ENCODE measurements around the gene COBL. TPM values are rescaled to one million over a fixed set of nuclear protein-coding genes. Genes with fewer than 3 reads are reported as not detected.

COBL gene
- total RNA-seq, 2 experiments from 2014 or later: not detected

DNA sequence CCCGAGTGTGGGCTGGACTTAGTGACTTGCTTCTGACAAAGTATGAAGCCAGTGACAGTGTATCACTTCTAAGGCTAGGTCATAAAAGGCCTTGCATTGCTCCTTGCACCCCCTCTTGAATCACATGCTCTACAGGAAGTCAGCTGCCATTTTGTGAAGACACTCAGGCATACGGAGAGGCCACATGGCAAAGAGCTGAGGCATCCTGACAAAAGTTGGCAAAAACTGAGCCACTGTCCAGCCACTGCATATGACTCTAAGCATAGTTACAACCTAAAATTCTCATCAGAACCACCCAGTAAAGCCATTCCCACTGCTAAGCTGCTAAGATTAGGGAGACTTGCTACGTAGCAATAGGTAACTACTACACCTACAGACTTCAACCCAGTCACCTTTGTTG is 18.6 kb downstream of the COBL start:
- CTCF ChIA-PET: no interaction called here
- DNase-seq: no peak
- no peak overlapping the region for H3K4me3 Mint-ChIP-seq
- H3K36me3 Mint-ChIP-seq (ENCODE audit: low read depth): no peaks in the 10 kb centered on the region
- H3K27me3 Mint-ChIP-seq (ENCODE audit: low read depth): no peaks in the 10 kb centered on the region
- H3K4me1 Mint-ChIP-seq (ENCODE audit: low read depth): no peaks in the 10 kb centered on the region
- no peak overlapping the region for H3K27ac Mint-ChIP-seq
- intact Hi-C loops (cut with micrococcal nuclease): no loop called here
- no peaks in the 10 kb centered on the region for H3K9me3 Mint-ChIP-seq

DNA sequence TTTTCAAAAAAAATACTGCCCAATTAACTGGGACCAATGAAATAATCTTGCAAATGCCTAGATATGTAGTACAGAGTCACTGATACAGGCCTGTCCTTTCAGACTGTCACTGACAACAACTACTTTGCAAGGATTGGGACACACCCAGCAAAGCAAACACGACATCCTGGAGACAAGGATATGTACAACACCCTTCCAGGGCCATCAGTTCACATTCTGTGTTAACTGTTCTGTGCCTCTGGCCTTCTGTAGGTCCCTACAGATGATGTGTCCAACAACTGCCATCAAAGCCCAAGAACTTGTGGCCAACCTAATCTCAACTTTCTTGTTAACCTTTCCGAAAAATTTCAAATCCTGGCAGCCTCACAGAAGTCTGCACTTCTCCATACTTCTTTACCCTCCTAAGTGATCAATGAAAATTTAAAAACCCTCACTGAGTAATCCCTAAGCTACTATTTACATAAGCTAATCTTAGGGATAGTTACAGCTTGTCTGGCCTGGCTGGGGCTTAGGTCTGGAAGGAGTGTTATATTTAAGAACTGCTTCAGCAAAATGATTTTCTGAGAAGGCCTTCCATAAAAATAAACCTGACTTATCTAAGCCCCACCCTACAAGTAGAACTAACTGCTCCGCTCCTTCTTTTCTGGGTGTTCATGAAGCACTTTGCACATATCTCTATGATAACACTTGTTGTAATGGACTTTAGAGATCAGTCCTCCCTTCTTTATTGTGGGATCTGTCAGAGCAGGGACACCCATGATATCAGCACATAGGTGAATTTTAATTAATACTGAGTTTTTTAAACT is 21.0 kb downstream of the COBL start:
- H3K27ac Mint-ChIP-seq: no peak overlapping the region
- H3K4me1 Mint-ChIP-seq (ENCODE audit: low read depth): no peaks in the 10 kb centered on the region
- no peaks in the 10 kb centered on the region for H3K36me3 Mint-ChIP-seq (ENCODE audit: low read depth)
- DNase-seq: no peak
- intact Hi-C loops (cut with micrococcal nuclease): no loop called here
- H3K27me3 Mint-ChIP-seq (ENCODE audit: low read depth): peaks cover 2% of the 10 kb centered on the region
- H3K9me3 Mint-ChIP-seq: no peaks in the 10 kb centered on the region
- no peak overlapping the region for H3K4me3 Mint-ChIP-seq
- CTCF ChIA-PET: no interaction called here

DNA sequence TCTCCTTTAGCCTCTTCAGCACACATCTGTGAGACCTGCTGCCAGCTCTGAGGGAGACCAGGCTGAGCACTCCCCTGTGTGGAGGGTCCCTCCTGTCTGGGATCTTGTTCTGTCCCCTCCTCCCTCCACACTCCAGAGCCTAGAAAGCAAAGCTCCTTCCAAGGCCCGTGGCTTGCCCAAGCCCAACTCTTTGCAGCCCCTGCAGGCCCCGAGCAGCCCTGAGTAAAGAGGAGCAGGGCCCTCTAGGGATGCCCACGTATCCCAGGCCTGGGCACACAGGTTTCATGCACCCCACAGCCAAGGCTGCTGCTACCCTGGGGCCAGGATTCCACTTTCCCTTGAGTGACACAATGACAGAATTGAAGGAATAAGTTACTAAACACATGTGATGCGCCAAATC is 24.0 kb downstream of the COBL start:
- intact Hi-C loops (cut with micrococcal nuclease): no loop called here
- H3K9me3 Mint-ChIP-seq: no peaks in the 10 kb centered on the region

DNA sequence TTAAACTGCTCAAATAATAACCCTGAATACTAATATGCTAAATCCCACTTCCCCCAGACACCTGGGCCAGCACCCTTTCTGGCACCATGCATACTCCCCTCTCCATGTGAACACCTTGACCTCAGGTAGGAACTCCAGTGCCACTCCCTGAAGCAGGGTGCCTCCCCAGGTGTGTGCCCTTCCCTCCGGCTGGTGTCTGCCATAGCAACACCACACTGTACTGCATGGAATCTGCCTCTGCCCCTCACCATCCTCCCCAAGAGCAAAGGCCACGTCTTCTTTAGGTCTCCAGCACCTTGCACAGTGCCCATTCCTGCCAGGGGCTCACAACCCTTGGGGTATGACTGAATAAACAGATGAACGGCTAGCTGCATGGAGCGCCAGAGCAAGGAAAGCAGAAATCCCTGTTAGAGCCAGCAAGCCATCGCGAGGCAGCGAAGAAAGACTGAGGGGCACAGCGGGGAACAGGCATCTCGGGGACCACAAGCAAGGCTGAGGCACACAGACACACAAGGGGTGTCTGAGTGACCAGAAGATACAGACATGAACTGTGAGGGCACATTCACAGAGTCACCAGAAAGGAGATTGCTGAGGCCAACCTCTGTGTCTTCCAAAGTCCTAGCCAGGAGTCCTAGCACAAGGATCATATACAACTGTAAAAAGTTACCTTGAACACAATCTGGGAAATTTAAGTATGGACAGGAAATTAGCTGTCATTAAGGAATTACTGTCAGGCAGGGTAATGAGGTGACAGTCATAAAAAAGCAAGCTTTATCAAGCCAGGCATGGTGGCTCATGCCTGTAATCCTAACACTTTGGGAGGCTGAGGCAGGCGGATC is 25.7 kb downstream of the COBL start:
- Mint-ChIP-seq H3K27ac (no peak overlapping the region), H3K9me3 (no peaks in the 10 kb centered on the region), H3K36me3 (ENCODE audit: low read depth) (no peaks in the 10 kb centered on the region), H3K4me3 (no peak overlapping the region), H3K27me3 (ENCODE audit: low read depth) (peaks cover 15% of the 10 kb centered on the region), H3K4me1 (ENCODE audit: low read depth) (no peaks in the 10 kb centered on the region)
- intact Hi-C loops (cut with micrococcal nuclease): no loop called here
- CTCF ChIA-PET: interaction anchor here (0.6 kb wide), 1 partner anchor 8 kb away, joined by 4 read pairs; no protein-coding TSS in a partner anchor
- no peak for DNase-seq

More for the DNA sequence above, 24.0 kb downstream of the COBL start:
- H3K4me3 Mint-ChIP-seq: no peak overlapping the region
- H3K4me1 Mint-ChIP-seq (ENCODE audit: low read depth): no peaks in the 10 kb centered on the region
- H3K27ac Mint-ChIP-seq: no peak overlapping the region
- CTCF ChIA-PET: interaction anchor here (0.6 to 1.0 kb wide), 2 partner anchors 130 to 1551 kb away, joined by 3 to 6 read pairs; no protein-coding TSS in a partner anchor
- H3K36me3 Mint-ChIP-seq (ENCODE audit: low read depth): no peaks in the 10 kb centered on the region
- DNase-seq: no peak
- H3K27me3 Mint-ChIP-seq (ENCODE audit: low read depth): peaks cover 13% of the 10 kb centered on the region

DNA sequence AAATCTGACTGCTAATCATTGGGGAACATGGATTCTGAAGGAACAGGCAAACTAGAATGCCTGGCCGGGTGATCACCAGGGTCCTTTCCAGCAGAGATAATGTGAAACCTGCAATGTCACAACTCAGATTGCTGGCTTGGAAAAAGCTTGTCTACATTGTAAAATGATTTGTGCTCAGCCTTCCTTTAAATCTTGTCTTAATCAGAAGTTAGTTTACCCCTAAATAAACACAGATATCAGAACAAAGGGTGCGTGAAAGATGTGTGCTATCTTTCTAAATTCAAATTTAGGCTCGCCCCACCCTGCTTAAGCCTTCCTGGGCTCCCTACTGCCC is 26.3 kb downstream of the COBL start:
- no peaks in the 10 kb centered on the region for H3K4me1 Mint-ChIP-seq (ENCODE audit: low read depth)
- intact Hi-C loops (cut with micrococcal nuclease): no loop called here
- no peak overlapping the region for H3K27ac Mint-ChIP-seq
- no peaks in the 10 kb centered on the region for H3K36me3 Mint-ChIP-seq (ENCODE audit: low read depth)
- no peak for DNase-seq
- CTCF ChIA-PET: no interaction called here
- H3K4me3 Mint-ChIP-seq: no peak overlapping the region
- peaks cover 15% of the 10 kb centered on the region for H3K27me3 Mint-ChIP-seq (ENCODE audit: low read depth)
- no peaks in the 10 kb centered on the region for H3K9me3 Mint-ChIP-seq

DNA sequence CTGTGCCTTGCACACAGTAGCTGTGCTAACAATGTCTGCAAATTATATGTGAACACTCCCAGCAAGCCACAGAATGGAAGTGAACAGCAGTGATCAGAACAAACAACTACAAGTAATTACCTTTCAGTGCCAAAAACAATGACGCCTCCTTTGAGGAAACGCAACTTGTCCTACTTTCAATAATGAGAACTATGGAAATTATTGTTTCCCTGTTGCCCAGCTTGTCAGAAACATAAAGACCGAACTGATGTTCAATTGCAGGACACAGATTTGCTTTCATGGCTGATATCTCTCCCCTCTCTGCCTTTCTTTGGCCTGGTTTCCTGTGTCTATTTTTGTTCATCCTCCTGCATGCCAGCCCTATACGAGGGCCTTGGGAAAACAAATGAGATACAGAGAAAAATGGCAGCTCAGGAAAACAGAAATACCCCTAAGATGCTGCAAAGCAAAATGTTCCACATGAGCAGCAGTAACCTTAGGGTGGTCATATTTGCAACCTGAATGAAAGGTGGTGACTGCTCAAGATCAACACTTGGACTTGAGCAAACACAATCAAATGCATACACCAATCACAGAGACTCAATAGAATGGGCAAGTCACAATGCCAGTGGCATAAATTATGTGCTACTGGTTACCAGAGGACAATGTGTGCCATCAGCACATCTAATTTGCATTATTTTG is 26.8 kb downstream of the COBL start:
- H3K27me3 Mint-ChIP-seq (ENCODE audit: low read depth): peaks cover 15% of the 10 kb centered on the region
- H3K9me3 Mint-ChIP-seq: no peaks in the 10 kb centered on the region
- intact Hi-C loops (cut with micrococcal nuclease): no loop called here
- H3K4me1 Mint-ChIP-seq (ENCODE audit: low read depth): no peaks in the 10 kb centered on the region
- no peaks in the 10 kb centered on the region for H3K36me3 Mint-ChIP-seq (ENCODE audit: low read depth)
- CTCF ChIA-PET: no interaction called here
- no peak for DNase-seq
- no peak overlapping the region for H3K27ac Mint-ChIP-seq
- no peak overlapping the region for H3K4me3 Mint-ChIP-seq

DNA sequence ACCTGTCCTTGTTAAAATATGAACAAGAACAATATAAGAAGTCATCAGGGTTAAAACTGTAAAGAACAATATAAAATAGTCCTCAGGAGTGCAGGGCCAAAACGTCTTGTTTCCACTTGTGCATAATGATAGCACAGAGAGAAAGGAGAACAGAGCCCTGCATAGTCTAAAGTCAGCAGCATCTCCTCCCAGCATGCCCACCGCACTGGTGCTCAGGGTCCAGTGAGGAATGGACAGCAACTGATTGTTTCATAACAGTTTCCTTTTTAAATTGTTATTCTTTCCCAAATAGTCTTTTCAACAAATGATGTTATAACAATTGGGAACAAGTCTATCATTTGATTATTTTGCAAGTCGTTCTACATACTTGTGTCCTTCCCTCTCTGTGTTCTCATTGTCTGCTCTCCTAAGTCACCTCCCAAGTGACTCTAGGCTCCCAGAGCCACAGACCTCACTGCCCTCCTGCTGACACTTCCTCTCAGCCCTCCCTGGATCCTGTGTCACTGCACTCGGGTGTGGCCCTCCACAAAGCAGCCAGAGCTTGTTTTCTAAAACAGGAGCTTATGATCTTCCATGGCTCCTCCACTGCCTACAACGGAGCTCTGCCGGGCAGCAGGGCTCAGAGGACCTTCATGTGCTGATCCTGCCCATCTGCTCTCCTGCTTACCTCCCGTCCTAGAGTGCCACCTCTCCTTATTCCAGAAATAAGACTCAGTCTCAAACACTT is 27.6 kb downstream of the COBL start:
- H3K4me1 Mint-ChIP-seq (ENCODE audit: low read depth): no peaks in the 10 kb centered on the region
- H3K9me3 Mint-ChIP-seq: peaks cover 1% of the 10 kb centered on the region
- no peak for DNase-seq
- CTCF ChIA-PET: no interaction called here
- H3K27ac Mint-ChIP-seq: no peak overlapping the region
- no peak overlapping the region for H3K4me3 Mint-ChIP-seq
- H3K36me3 Mint-ChIP-seq (ENCODE audit: low read depth): no peaks in the 10 kb centered on the region
- H3K27me3 Mint-ChIP-seq (ENCODE audit: low read depth): peaks cover 15% of the 10 kb centered on the region
- intact Hi-C loops (cut with micrococcal nuclease): no loop called here

DNA sequence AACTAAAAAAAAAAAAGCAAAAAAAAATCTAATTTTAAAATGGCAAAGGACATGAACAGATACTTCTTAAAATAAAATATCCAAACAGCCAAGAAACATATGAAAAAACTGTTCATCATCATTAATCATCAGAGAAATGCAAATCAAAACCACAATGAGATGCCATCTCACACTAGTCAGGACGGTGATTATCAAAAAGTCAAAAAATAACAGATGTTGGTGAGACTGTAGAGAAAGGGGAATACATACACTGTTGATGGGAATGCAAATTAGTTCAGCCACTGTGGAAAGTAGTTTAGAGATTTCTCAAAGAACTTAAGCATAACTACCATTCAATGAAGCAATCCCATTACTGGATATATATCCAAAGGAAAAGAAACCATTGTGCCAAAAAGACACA is 30.2 kb downstream of the COBL start:
- CTCF ChIA-PET: no interaction called here
- Mint-ChIP-seq H3K4me1 (ENCODE audit: low read depth) (no peaks in the 10 kb centered on the region), H3K9me3 (peaks cover 5% of the 10 kb centered on the region), H3K27me3 (ENCODE audit: low read depth) (peaks cover 15% of the 10 kb centered on the region), H3K36me3 (ENCODE audit: low read depth) (peaks cover 2% of the 10 kb centered on the region), H3K27ac (no peak overlapping the region), H3K4me3 (no peak overlapping the region)
- intact Hi-C loops (cut with micrococcal nuclease): no loop called here
- DNase-seq: no peak

DNA sequence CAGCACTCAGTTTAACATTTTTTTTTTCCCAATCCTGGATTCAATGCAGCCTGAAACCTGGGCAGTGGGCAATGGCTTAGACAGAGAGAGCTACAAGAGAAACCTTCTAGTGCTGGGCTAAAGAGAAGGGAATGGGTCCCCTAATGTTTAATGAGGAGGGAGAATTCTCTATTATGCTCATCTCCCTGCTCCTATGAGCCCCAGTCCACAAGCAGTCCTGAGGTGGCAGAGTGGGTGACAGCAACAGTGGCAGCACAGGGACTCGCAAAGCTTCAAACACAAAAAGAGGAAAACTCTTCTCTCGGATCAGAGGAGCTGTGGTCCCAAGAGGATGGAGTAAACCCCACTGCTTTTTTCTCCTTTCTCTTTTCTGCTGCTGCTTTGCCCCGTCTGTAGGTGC is 36.5 kb downstream of the COBL start:
- intact Hi-C loops (cut with micrococcal nuclease): no loop called here
- no peak for DNase-seq
- CTCF ChIA-PET: no interaction called here
- no peaks in the 10 kb centered on the region for H3K4me1 Mint-ChIP-seq (ENCODE audit: low read depth)
- peaks cover 4% of the 10 kb centered on the region for H3K27me3 Mint-ChIP-seq (ENCODE audit: low read depth)
- peaks cover 2% of the 10 kb centered on the region for H3K36me3 Mint-ChIP-seq (ENCODE audit: low read depth)
- no peak overlapping the region for H3K4me3 Mint-ChIP-seq
- H3K27ac Mint-ChIP-seq: no peak overlapping the region
- peaks cover 5% of the 10 kb centered on the region for H3K9me3 Mint-ChIP-seq

DNA sequence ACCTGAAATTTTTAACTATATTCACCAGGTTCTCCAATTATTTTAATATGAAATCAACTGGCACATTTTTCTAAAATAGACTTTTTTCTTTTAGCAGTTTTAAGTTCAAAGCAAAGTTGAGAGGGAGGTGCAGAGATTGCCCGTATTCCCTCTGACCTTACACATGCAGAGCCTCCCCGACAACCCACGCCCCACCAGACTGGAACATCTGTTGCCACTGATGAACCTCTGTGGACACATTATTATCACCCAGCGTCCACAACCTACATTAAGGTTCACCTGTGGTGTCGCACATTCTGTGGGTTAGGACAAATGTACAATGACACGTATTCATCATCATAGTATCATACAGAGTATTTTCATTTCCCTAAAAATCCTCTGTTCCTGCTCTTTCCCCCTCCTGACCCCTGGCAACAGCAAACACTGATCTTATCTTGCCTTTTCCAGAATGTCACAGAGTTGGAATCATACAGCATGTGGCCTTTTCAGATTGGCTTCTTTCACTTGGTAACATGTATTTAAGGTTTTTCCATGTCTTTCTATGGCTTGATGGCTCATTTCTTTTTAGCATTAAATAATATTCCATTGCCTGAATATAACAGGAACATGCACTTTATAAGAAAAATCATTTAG is 37.1 kb downstream of the COBL start:
- intact Hi-C loops (cut with micrococcal nuclease): no loop called here
- Mint-ChIP-seq H3K36me3 (ENCODE audit: low read depth) (peaks cover 2% of the 10 kb centered on the region), H3K27me3 (ENCODE audit: low read depth) (peaks cover 4% of the 10 kb centered on the region), H3K9me3 (peaks cover 5% of the 10 kb centered on the region), H3K27ac (no peak overlapping the region), H3K4me1 (ENCODE audit: low read depth) (no peaks in the 10 kb centered on the region), H3K4me3 (no peak overlapping the region)
- CTCF ChIA-PET: no interaction called here
- no peak for DNase-seq

DNA sequence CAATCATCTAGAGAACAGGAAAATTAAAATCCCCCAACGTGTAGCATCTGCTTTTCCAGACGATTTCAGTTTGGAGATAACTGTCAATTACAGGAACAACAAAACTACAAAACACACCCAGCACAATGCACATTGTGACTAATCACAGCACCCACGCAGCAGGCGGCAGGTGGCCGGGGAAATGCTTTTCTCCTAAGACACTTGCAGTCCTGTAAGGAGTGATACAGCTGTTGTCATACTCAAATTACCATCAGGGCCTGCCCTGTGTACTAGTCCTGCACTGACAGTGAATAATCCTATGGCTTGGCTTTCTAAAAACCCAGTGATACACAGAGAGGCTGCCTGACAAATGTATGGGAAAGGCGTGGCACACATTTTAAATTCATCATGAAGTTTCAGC is 37.8 kb downstream of the COBL start:
- intact Hi-C loops (cut with micrococcal nuclease): no loop called here

DNA sequence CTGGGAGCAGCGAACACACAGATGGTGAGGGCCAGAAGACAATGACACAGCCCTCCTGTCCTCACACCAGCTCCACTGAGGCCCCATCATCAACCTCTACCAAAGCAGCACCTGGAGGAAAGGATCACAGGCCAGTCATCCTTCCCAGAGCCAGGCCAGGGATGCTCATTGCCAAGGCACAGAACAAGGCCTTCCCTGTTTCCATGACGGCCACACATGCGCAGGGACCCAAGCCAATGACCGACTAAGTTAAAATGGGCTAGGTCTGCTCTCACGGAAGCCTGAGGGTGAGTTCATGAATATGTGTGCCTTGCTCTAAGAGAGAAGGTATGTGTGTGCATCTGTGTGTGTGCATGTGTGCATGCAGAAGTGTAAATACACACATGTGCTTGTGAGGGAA is 39.6 kb downstream of the COBL start:
- intact Hi-C loops (cut with micrococcal nuclease): no loop called here

More for the DNA sequence above, 37.8 kb downstream of the COBL start:
- Mint-ChIP-seq H3K27me3 (ENCODE audit: low read depth) (peaks cover 4% of the 10 kb centered on the region), H3K9me3 (peaks cover 4% of the 10 kb centered on the region), H3K4me3 (no peak overlapping the region), H3K4me1 (ENCODE audit: low read depth) (no peaks in the 10 kb centered on the region), H3K27ac (no peak overlapping the region), H3K36me3 (ENCODE audit: low read depth) (peaks cover 2% of the 10 kb centered on the region)
- CTCF ChIA-PET: no interaction called here
- DNase-seq: no peak

More for the DNA sequence above, 39.6 kb downstream of the COBL start:
- CTCF ChIA-PET: no interaction called here
- no peak for DNase-seq
- Mint-ChIP-seq H3K27ac (no peak overlapping the region), H3K36me3 (ENCODE audit: low read depth) (no peaks in the 10 kb centered on the region), H3K27me3 (ENCODE audit: low read depth) (peaks cover 4% of the 10 kb centered on the region), H3K9me3 (no peaks in the 10 kb centered on the region), H3K4me1 (ENCODE audit: low read depth) (no peaks in the 10 kb centered on the region), H3K4me3 (no peak overlapping the region)
